ENCODE data around the gene FAM118B.

Gene FAM118B

DNA sequence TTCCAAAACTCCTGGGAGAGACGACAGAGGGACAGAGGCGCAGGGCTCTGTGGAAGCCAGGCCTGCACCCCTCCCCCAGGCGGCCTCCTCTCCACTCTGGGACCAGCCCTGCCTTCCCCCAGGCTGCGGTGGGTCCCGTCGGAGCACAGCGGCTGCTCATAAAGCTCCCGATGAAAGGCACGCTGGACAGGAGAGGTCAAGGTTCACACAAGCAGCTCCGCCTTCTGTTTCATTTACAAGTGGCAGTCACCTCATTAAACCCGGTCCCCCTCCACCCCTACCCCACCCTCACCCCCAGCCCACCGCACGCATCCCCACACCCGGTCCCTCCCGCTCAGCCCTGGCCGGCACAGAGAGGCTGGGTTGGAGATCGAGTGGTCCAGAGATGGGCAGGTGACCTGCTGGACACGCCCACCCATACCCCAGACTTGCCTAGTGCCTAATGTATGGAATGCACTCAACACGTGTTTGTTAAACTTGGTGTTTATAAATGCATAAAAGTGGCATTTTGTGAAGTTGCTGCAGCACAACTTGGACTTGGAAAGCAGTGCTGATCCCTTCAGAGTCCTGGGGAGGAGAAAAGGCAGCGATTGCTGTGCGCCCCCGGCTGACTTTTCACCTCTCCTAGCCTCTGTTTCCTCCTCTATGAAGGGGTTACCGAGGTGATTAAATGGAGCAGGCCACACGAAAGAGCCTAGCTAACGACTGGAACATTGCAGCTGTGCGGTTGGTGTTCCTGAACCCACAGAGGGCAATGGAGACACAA lies 26.1 kb upstream of the FAM118B start:
- peak overlapping the region; percentile 13; the same call in 1 of the 2 replicates for H3K4me3 ChIP-seq (ENCODE audit: low read length)

DNA sequence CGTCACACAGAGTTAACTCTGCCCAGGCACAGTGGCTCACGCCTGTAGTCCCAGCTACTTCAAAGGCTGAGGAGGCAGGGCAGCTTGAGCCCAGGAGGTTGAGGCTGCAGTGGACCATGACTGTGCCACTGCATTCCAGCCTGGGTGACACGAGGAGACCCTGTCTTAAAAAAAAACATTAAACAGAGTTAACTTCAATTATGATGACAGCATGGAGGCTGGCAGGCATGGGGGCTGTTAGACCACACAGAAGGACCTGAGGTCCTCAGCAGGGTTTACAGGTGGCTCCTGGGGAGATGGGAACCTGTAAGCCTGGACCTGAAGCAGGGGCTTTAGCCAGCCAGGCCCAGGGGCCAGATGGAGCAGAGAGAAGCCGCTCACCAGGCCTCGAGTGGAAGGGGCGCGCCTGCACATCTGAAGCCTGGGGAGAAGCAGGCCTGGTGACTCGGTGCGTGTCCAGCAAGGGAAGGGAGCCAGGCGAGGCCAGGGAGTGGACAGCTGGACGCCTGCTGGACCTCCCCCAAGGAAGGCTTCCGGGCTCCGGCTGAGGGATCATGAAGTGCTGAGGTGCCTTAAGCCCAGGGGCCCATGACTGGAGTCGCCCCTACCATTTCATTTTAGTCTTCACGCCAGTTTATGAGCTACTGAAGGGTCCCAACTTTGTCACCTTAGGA lies 25.4 kb upstream of the FAM118B start:
- no peak for DNase-seq (ENCODE audit: low read depth, low spot score)

More for the DNA sequence above, 26.1 kb upstream of the FAM118B start:
- peak; percentile 87 for DNase-seq (ENCODE audit: low read depth, low spot score)

DNA sequence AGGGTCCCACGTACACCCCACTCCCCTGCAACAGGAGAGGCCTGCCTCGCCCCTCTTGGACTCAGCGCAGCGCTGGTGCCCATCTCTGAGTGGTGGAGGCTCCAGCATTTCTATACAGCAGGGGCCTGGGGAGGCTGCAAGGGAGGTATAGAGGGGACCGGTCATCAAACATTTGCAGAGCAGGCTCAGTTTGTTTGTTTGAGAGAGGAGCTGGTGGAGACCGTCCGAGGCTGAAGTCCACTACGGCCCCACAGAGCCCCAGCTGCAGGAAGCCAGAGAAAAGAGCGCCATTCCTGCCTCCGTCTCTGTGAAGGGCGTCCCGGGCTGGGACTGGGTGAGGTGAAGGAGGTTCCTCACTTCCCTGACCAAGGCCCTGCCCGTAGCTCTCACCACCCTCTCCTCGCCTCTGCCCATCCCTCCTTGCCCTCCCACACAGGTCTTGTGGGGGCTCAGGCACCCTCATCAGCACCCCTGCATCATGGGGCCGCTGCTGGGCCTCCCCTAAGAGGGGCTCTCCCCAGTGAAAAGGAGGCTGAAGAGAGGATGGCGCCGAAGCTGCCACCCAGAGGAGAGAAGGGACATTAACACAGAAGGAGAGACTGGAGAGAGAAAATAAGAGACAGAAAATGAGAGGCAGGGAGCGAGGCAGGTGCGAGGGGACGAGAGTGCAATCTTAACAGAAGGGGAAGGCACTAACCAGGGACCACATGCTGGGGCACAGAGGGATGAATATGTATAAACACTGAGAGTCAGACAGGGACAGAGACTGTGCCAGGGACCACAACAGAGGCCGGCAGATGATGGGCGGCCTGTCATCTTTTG lies 24.7 kb upstream of the FAM118B start:
- DNase-seq (ENCODE audit: low read depth, low spot score), result peak; percentile 52
- no peak overlapping the region for H3K4me3 ChIP-seq (ENCODE audit: low read length)

More for the DNA sequence above, 25.4 kb upstream of the FAM118B start:
- H3K4me3 ChIP-seq (ENCODE audit: low read length), result peak overlapping the region; percentile 13; the same call in 1 of the 2 replicates

DNA sequence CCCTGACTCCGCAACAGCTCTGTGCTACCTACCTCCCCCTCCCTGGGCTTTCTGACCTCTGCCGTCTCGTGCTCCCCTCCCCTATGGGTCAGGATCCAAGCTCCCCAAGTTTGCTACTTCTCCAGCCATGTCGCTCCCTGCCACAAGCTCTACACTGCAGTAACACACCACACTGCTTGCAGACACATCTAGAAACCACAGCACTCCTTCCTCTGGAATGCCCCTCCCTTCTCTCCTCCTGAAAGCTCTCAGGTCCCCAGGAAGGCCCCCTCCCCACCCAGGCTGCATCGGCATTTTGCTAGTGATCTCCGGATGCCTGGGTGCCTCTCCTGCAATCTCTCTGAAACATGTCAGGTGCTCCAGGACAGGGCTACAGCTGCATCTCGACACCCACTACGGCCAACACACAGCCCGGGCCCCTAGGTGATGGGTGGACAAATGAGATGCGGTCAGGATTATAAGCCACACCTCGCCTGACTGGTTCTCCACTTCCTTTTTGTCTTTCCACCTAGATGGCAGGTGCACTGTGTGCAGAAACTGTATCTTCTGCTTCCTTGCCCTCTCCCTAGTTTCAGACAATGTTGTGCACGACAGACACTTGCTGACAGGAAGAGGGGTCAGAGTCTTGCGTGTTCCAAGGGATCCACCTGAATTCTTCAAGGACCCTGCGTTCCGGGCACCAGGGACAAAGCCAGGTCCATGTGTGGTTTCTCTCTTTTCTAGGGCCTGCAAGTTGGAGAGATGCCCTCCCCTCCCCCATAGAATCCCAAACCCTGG lies 23.1 kb upstream of the FAM118B start:
- peak overlapping the region; percentile 31 for H3K4me3 ChIP-seq (ENCODE audit: low read length)
- peak; percentile 85 for DNase-seq (ENCODE audit: low read depth, low spot score)

DNA sequence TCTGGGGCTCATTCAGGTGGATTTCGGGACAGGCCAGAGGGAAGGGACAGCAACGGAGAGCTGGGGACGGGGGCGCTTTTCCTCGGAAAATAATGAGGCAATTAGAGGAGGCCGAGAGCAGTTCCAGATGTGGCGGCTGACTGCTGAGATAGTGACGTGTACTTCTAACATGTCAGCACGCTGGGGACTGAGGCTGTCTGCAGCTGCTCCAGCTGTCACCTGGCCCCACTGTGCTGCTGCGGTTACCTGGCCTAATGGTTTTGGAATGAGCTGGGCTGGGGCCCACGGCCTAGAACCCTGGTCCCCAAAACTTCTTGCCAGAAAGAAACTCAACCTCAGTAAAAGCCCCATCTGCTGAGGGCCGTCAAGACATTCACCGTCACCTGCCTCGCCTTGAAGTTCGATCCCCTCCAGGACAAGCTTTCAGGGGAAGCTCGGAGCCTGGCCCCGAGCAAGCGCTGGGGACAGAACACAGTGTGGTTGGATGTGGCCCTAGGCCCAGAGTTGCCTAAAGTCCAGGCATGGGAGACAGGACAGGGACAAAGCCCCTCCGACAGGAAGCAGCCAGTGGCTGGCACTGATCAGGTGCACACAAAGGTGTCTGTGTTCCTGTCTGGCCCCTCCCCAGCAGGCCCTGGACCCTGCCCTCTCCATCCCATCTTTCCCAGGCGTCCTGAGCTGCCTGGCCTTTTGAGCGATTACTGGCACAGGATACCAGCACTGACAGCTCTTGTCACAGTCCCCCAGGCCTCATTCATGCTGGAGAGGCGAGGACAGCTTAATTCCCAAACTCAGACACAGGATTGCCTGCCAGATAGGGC lies 22.3 kb upstream of the FAM118B start:
- no peak for DNase-seq (ENCODE audit: low read depth, low spot score)
- H3K4me3 ChIP-seq (ENCODE audit: low read length), result no peak overlapping the region

DNA sequence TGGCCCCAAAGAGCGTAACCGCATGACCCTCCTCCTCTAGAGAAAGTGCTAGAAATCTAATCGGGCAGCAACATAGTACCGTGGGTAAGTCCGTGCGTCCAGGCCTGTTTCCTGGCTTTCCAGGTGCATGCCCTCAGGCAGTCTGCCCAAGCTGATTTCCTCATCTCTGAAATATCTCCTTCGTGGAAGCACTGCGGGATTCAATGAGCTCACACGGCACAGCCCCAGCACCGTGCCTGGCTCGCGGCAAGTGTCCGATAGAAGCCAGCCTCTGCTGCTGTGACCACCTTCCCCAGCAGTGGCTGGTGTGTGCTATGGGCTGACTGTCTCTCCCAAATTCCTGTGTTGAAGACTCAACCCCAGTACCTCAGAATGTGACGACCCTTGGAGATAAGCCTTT lies 20.8 kb upstream of the FAM118B start:
- no peak overlapping the region for H3K4me3 ChIP-seq (ENCODE audit: low read length)

DNA sequence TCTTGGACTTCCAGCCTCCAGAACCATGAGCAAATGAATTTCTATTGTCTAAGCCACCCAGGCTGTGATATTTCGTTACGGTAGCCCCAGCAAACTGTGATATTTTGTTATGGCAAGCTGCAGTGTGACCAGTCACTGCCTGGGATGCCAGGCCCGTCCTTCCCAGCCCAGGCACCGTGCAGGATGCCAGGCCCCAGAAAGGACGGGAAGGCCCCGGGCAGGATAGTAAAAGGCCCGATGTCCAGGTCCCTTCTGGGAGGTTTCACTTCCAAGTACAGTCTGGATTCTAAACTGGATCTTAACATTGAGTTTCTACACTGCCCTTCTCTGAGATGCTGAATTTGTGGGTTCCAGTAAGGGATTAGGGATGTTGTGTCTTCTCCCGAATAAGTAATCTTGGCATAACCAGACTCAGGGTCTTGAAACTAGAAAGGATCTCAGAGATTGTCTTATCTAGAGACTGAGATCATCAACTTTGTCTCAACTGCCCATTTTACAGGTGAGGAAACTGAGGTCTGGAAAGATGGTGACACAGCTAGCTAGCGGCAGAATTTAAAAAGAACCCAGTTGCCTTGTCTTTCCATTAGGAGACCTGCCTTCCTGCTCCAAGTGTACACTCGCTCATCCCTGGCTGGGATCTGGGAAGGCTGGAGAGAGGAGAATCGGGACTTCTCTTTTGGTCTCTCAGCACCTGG lies 20.1 kb upstream of the FAM118B start:
- H3K4me3 ChIP-seq (ENCODE audit: low read length), result no peak overlapping the region
- no peak for DNase-seq (ENCODE audit: low read depth, low spot score)

More for the DNA sequence above, 20.8 kb upstream of the FAM118B start:
- no peak for DNase-seq (ENCODE audit: low read depth, low spot score)

DNA sequence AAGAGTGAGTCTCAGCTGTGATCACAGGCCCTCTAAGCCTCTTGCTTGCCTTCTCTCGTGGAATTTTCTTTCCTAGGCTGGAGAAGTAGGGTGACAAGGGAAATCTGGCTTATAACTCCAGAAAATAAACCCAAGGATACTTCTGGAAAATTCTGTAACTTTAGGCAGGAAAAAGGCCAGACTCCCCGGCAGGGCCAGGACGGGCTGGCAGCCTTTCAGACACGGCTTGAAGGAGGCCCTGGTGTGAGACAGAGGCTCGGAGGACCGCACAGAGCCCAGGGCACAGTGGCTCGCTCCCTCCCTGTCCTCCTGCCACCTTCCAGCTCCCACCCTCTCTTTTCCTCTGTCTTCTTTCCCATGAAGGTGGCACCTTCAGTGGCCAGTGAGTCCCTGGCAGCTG lies 19.2 kb upstream of the FAM118B start:
- DNase-seq (ENCODE audit: low read depth, low spot score), result no peak
- no peak overlapping the region for H3K4me3 ChIP-seq (ENCODE audit: low read length)

DNA sequence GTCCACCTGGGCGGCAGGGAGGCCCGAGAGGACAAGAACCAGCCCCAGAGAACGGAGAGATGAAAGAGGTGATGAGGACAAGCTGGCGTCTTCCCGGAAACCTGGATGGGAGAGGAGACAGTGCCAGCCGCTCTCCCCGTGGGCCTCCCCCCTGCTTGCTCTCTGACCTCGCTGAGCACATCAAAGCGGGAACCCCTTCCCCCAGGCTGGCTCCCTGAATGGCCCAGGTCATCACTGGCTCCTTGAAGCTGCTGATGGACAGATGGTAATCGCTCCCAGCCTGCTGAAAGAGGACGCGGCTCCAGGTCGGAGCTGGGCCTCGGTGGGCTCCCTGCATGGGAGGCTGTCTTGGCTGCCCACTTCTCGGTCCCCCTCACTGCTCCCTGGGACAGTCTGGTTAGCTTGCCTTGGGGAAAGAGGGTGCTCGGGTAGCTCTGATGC lies 18.5 kb upstream of the FAM118B start:
- no peak for DNase-seq (ENCODE audit: low read depth, low spot score)
- no peak overlapping the region for H3K4me3 ChIP-seq (ENCODE audit: low read length)

DNA sequence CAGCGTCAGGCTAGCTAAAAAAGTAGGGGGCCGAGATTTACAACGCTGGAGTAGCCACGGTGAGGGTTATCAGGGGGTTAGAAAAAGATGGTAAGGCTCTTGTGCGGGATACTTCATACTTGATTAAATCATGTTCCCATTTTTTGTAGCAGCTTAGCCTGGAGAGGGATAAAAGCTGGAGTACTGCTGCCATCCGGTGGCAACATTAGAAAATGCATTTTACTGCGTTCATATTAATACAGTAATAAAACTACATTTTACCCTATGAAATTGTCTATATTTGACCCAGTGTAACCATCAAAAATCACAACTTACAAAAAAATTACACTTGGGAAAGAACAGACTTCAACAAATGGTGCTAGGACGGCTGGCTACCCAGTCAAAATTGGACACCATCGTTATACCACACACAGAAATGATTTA lies 17.4 kb upstream of the FAM118B start:
- H3K4me3 ChIP-seq (ENCODE audit: low read length), result no peak overlapping the region
- DNase-seq (ENCODE audit: low read depth, low spot score), result no peak

DNA sequence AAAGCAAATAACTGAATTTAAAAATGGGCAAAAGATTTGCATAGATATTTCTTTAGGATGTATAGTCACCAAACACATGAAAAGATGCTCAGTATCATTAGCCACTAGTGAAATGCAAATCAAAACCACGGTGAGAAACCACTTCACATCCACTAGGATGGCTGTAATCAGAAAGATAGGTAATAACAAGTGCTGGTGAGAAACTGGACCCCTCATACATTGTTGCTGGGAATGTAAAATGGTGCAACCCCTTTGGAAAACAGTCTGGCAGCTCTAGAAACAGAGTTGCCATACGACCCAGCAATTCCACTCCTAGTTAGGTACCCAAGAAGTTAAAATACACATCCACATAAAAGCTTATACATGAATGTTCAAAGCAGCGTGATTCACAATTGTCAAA lies 16.5 kb upstream of the FAM118B start:
- no peak overlapping the region for H3K4me3 ChIP-seq (ENCODE audit: low read length)
- no peak for DNase-seq (ENCODE audit: low read depth, low spot score)

DNA sequence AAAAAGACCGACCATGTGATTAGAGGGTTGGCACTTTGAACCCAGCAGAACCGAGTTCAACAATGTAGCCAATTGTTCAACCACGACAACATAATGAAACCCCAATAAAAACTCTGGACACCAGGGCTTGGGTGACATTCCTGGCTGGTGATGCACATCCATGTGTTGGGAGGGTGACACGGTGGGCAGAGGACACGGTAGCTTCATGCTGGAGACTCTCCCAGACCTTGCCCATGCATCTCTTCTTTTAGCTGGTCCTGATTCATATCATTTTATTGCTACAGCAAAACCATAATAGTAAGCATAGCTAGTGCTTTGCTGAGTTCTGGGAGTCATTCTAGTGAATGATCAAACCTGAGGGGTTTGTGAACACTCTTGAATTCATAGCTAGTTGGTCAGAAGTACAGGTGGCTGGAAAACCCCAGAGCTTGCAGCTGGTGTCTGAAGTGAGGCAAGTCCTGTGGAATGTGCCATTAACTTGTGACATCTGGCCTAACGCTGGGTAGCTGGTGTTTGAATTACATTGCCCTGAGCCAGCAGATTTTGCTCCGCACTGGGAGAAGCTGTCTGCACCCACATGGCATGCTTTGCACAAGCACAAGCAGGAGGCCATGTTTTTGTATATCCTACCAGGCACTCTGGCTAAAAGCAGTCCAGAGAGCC lies 14.2 kb upstream of the FAM118B start:
- H3K4me3 ChIP-seq (ENCODE audit: low read length), result no peak overlapping the region
- DNase-seq (ENCODE audit: low read depth, low spot score), result no peak

DNA sequence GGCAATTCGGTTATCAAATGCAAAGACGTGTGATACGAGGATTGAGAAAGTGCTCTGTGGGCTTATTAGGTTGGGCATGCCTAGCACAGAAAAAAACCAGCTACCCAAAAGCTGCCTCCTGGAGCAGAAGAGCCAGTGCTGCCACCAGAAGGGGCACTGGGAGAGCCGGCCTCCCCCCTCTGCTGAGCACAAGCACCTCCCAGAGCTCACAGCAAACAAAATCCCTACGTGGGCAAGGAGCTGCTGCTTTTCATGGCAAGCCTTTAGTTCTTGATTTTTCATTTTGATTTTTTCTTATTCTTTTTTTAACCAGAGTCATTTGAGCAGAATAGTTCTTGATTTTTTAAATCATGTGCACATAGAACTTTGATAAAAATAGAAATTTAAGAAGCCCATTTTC lies 12.9 kb upstream of the FAM118B start:
- no peak for DNase-seq (ENCODE audit: low read depth, low spot score)
- no peak overlapping the region for H3K4me3 ChIP-seq (ENCODE audit: low read length)

DNA sequence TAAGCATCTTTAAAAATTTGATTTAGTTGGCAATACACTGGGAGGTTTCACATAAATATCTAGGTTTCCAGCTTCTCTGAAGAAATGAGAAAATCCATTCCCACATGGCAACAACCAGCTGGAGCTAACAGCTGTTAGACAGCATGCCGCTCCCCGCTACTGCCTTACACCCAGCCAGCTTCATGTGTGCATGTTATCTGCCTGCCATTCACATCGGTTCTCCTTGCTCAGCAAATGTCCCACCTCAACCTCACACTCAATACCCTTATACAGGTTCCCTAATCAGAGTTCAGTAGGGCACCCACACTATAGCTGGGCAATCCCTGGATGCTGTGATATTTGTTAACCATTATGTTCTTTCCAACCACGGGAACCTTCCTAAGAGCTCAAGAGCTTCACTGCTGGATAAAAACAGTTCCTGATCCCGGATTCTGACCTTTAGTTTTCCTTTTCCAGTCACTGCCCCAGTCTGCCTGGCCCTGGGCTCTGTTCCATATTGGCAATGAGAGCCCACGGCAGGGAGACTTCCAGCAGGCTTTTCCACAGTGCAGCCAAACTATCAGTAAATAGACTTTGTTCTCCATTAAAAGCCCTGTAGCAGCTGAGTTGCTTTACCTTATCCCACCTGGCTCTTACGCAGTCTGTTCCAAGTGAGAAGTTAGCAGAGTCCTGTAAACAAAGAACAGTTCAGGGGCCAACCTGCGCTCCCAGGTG lies 8.8 kb upstream of the FAM118B start:
- H3K4me3 ChIP-seq (ENCODE audit: low read length), result no peak overlapping the region
- no peak for DNase-seq (ENCODE audit: low read depth, low spot score)

DNA sequence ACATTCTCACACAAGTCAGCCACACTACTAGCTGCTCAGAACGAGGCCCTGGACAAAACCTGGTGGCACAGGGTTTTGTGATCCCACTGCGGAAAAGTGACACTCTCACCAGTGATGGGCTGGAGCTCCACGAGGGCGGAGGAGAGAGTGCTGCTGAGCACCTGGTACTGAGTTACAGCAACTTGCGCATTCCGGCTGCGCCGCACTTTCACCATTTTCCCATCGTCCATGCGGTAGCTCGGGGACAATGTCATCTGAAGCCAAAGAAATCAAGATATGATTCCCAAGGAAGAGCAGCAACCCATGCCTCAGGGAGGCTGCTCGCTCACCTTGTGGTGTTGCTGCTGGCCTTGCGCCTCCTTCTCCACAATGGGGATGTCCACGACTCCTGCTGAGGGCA lies 6.2 kb upstream of the FAM118B start:
- no peak overlapping the region for H3K4me3 ChIP-seq (ENCODE audit: low read length)
- DNase-seq (ENCODE audit: low read depth, low spot score), result no peak

DNA sequence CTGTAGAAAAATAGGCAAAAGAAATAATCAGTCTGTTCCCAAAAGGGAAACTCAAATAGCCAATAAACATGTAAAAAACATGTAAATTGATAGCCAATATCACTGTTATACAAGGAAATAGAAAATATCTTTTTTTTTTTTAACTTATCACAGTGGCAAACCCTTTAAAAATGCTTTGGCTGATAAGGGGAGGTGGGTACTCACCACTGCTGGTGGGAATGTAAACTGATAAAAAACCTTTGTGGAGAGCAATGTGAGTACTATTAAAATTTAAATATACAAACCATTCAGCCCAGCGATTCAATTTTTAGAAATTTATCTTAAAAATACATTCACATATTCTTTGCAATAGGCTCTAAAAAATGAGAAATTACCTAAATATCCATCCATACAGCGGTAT lies 3.7 kb upstream of the FAM118B start:
- no peak overlapping the region for H3K4me3 ChIP-seq (ENCODE audit: low read length)
- no peak for DNase-seq (ENCODE audit: low read depth, low spot score)

DNA sequence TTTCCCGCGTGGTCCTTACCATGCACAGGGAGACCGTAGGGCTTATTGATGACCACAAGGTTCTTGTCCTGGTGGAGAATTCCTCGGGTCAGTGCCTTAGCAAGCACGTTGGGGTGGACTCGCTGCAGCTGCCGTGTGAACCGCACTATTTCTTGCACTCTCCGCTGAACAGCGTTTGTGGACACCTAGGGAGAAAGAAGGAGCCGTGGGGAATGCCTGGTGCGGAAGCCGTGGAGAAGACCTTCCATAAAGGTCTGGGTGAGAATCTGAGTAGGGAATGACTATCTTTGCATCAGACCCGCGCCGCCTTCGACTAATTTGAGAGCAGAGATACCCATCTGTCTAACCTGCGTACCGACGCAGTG lies 729 bp upstream of the FAM118B start:
- DNase-seq (ENCODE audit: low read depth, low spot score), result no peak
- peak overlapping the region; percentile 83 for H3K4me3 ChIP-seq (ENCODE audit: low read length)
